ENCODE results near the gene PBX4. TPM values are rescaled to one million over a fixed set of nuclear protein-coding genes. Genes with fewer than 3 reads are reported as not detected.

Gene PBX4
- total and polyA plus RNA-seq, 7 donors: 0.49 to 6.1 (median 1.9) TPM; not detected in 3

- H3K9me3 ChIP-seq: no peaks in the 10 kb centered on the region
- H3K27ac ChIP-seq: no peak overlapping the region
- intact Hi-C loops (cut with DNase I): no loop called here
- peaks cover 45 to 79% (median 69%) of the 10 kb centered on the region in 4 donors for H3K36me3 ChIP-seq
- TF ChIP-seq EP300 (IDR thresholded peaks at IDR 0.05): no peak
- TF ChIP-seq POLR2AphosphoS5 (IDR thresholded peaks at IDR 0.05): no peak
- TF ChIP-seq CTCF (IDR thresholded peaks at IDR 0.05): no peak
- no peak for TF ChIP-seq POLR2A (IDR thresholded peaks at IDR 0.05)
- no peak overlapping the region for H3K4me3 ChIP-seq
- 86 to 87% methylated on average over 10 of the region's 10 CpGs for WGBS, 2 donors
- H3K27me3 ChIP-seq: no peaks in the 10 kb centered on the region
- peaks cover 0 to 16% (median 14%) of the 10 kb centered on the region in 4 donors for H3K4me1 ChIP-seq
- no peak for DNase-seq
Observed at GRCh38 chr19:19657397-19657783, 38.9 kb upstream of the PBX4 start.

- TF ChIP-seq POLR2AphosphoS5 (IDR thresholded peaks at IDR 0.05) (no peak), EP300 (IDR thresholded peaks at IDR 0.05) (no peak), CTCF (IDR thresholded peaks at IDR 0.05) (no peak), POLR2A (IDR thresholded peaks at IDR 0.05) (no peak)
- 96% methylated on average over 33 of the region's 33 CpGs for WGBS, 2 donors
- H3K36me3 ChIP-seq: peaks cover 45 to 86% (median 75%) of the 10 kb centered on the region in 4 donors
- peaks cover 0 to 9% (median 8%) of the 10 kb centered on the region in 4 donors for H3K4me1 ChIP-seq
- H3K4me3 ChIP-seq: no peak overlapping the region
- no peaks in the 10 kb centered on the region for H3K9me3 ChIP-seq
- H3K27me3 ChIP-seq: no peaks in the 10 kb centered on the region
- DNase-seq: no peak
- no peak overlapping the region for H3K27ac ChIP-seq
- intact Hi-C loops (cut with DNase I): no loop called here
Observed at GRCh38 chr19:19656451-19657396, 38.2 kb upstream of the PBX4 start.

- Histone ChIP-seq H3K27me3 (no peaks in the 10 kb centered on the region), H3K27ac (no peak overlapping the region), H3K9me3 (no peaks in the 10 kb centered on the region), H3K36me3 (peaks cover 54 to 95% (median 85%) of the 10 kb centered on the region in 4 donors), H3K4me1 (no peaks in the 10 kb centered on the region), H3K4me3 (no peak overlapping the region)
- intact Hi-C loops (cut with DNase I): no loop called here
- no peak for DNase-seq
- no peak for TF ChIP-seq CTCF (IDR thresholded peaks at IDR 0.05)
- TF ChIP-seq EP300 (IDR thresholded peaks at IDR 0.05): no peak
- no peak for TF ChIP-seq POLR2AphosphoS5 (IDR thresholded peaks at IDR 0.05)
- TF ChIP-seq POLR2A (IDR thresholded peaks at IDR 0.05): no peak
- 91 to 95% methylated on average over 27 of the region's 27 CpGs for WGBS, 2 donors
Observed at GRCh38 chr19:19655641-19656343, 37.3 kb upstream of the PBX4 start.

- Histone ChIP-seq H3K27ac (no peak overlapping the region), H3K36me3 (peaks cover 55 to 100% (median 88%) of the 10 kb centered on the region in 4 donors), H3K27me3 (no peaks in the 10 kb centered on the region), H3K9me3 (no peaks in the 10 kb centered on the region), H3K4me1 (no peaks in the 10 kb centered on the region), H3K4me3 (no peak overlapping the region)
- TF ChIP-seq EP300 (IDR thresholded peaks at IDR 0.05) (no peak), POLR2AphosphoS5 (IDR thresholded peaks at IDR 0.05) (no peak), CTCF (IDR thresholded peaks at IDR 0.05) (no peak), POLR2A (IDR thresholded peaks at IDR 0.05) (no peak)
- 96 to 97% methylated on average over 22 of the region's 22 CpGs for WGBS, 2 donors
- DNase-seq: no peak
- intact Hi-C loops (cut with DNase I): no loop called here
Observed at GRCh38 chr19:19655051-19655594, 36.6 kb upstream of the PBX4 start.
